Measurements from ENCODE around the gene KMT5B.

- TF ChIP-seq EZH2 (IDR thresholded peaks at IDR 0.05; ENCODE audit: low read depth, unreplicated experiment) (no peak), EZH2phosphoT487 (IDR thresholded peaks at IDR 0.05; ENCODE audit: unreplicated experiment) (no peak), CTCF (conservative IDR thresholded peaks at IDR 0.05; ENCODE audit: low read depth in 2 of 2) (no peak), CREB1 (CRISPR knock-in tag; IDR thresholded peaks at IDR 0.05; ENCODE audit: low read depth) (no peak), STAT1 (IDR thresholded peaks at IDR 0.05; ENCODE audit: unreplicated experiment) (no peak), POLR2AphosphoS5 (IDR thresholded peaks at IDR 0.05; ENCODE audit: low read depth) (no peak), JUNB (IDR thresholded peaks at IDR 0.05; ENCODE audit: unreplicated experiment) (no peak), ZNF114 (CRISPR knock-in tag; IDR thresholded peaks at IDR 0.05) (no peak), NANOG (IDR thresholded peaks at IDR 0.05; ENCODE audit: borderline replicate concordance) (no peak), ZNF331 (CRISPR knock-in tag; IDR thresholded peaks at IDR 0.05; ENCODE audit: low read depth) (no peak)
- TF ChIP-seq, protein P1, sequence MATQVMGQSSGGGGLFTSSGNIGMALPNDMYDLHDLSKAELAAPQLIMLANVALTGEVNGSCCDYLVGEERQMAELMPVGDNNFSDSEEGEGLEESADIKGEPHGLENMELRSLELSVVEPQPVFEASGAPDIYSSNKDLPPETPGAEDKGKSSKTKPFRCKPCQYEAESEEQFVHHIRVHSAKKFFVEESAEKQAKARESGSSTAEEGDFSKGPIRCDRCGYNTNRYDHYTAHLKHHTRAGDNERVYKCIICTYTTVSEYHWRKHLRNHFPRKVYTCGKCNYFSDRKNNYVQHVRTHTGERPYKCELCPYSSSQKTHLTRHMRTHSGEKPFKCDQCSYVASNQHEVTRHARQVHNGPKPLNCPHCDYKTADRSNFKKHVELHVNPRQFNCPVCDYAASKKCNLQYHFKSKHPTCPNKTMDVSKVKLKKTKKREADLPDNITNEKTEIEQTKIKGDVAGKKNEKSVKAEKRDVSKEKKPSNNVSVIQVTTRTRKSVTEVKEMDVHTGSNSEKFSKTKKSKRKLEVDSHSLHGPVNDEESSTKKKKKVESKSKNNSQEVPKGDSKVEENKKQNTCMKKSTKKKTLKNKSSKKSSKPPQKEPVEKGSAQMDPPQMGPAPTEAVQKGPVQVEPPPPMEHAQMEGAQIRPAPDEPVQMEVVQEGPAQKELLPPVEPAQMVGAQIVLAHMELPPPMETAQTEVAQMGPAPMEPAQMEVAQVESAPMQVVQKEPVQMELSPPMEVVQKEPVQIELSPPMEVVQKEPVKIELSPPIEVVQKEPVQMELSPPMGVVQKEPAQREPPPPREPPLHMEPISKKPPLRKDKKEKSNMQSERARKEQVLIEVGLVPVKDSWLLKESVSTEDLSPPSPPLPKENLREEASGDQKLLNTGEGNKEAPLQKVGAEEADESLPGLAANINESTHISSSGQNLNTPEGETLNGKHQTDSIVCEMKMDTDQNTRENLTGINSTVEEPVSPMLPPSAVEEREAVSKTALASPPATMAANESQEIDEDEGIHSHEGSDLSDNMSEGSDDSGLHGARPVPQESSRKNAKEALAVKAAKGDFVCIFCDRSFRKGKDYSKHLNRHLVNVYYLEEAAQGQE (IDR thresholded peaks at IDR 0.05; ENCODE audit: unreplicated experiment), result no peak
- TF ChIP-seq, protein P2, sequence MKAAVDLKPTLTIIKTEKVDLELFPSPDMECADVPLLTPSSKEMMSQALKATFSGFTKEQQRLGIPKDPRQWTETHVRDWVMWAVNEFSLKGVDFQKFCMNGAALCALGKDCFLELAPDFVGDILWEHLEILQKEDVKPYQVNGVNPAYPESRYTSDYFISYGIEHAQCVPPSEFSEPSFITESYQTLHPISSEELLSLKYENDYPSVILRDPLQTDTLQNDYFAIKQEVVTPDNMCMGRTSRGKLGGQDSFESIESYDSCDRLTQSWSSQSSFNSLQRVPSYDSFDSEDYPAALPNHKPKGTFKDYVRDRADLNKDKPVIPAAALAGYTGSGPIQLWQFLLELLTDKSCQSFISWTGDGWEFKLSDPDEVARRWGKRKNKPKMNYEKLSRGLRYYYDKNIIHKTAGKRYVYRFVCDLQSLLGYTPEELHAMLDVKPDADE (IDR thresholded peaks at IDR 0.05), result no peak
- TF ChIP-seq, protein P3, sequence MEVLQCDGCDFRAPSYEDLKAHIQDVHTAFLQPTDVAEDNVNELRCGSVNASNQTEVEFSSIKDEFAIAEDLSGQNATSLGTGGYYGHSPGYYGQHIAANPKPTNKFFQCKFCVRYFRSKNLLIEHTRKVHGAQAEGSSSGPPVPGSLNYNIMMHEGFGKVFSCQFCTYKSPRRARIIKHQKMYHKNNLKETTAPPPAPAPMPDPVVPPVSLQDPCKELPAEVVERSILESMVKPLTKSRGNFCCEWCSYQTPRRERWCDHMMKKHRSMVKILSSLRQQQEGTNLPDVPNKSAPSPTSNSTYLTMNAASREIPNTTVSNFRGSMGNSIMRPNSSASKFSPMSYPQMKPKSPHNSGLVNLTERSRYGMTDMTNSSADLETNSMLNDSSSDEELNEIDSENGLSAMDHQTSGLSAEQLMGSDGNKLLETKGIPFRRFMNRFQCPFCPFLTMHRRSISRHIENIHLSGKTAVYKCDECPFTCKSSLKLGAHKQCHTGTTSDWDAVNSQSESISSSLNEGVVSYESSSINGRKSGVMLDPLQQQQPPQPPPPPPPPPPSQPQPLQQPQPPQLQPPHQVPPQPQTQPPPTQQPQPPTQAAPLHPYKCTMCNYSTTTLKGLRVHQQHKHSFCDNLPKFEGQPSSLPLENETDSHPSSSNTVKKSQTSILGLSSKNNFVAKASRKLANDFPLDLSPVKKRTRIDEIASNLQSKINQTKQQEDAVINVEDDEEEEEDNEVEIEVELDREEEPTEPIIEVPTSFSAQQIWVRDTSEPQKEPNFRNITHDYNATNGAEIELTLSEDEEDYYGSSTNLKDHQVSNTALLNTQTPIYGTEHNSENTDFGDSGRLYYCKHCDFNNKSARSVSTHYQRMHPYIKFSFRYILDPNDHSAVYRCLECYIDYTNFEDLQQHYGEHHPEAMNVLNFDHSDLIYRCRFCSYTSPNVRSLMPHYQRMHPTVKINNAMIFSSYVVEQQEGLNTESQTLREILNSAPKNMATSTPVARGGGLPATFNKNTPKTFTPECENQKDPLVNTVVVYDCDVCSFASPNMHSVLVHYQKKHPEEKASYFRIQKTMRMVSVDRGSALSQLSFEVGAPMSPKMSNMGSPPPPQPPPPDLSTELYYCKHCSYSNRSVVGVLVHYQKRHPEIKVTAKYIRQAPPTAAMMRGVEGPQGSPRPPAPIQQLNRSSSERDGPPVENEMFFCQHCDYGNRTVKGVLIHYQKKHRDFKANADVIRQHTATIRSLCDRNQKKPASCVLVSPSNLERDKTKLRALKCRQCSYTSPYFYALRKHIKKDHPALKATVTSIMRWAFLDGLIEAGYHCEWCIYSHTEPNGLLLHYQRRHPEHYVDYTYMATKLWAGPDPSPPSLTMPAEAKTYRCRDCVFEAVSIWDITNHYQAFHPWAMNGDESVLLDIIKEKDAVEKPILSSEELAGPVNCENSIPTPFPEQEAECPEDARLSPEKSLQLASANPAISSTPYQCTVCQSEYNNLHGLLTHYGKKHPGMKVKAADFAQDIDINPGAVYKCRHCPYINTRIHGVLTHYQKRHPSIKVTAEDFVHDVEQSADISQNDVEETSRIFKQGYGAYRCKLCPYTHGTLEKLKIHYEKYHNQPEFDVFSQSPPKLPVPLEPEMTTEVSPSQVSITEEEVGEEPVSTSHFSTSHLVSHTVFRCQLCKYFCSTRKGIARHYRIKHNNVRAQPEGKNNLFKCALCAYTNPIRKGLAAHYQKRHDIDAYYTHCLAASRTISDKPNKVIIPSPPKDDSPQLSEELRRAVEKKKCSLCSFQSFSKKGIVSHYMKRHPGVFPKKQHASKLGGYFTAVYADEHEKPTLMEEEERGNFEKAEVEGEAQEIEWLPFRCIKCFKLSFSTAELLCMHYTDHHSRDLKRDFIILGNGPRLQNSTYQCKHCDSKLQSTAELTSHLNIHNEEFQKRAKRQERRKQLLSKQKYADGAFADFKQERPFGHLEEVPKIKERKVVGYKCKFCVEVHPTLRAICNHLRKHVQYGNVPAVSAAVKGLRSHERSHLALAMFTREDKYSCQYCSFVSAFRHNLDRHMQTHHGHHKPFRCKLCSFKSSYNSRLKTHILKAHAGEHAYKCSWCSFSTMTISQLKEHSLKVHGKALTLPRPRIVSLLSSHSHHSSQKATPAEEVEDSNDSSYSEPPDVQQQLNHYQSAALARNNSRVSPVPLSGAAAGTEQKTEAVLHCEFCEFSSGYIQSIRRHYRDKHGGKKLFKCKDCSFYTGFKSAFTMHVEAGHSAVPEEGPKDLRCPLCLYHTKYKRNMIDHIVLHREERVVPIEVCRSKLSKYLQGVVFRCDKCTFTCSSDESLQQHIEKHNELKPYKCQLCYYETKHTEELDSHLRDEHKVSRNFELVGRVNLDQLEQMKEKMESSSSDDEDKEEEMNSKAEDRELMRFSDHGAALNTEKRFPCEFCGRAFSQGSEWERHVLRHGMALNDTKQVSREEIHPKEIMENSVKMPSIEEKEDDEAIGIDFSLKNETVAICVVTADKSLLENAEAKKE (CRISPR knock-in tag; IDR thresholded peaks at IDR 0.05), result no peak
Measured at GRCh38 chr11:68200639-68201038, 12.5 kb downstream of the KMT5B start.
